ENCODE measurements around the gene AGMO. TPM values are rescaled to one million over a fixed set of nuclear protein-coding genes. Genes with fewer than 3 reads are reported as not detected.

The AGMO gene
- polyA plus RNA-seq, 2 of the 4 experiments (the other 2 are of a cell fraction) = 2.6 to 7.9 TPM

DNA sequence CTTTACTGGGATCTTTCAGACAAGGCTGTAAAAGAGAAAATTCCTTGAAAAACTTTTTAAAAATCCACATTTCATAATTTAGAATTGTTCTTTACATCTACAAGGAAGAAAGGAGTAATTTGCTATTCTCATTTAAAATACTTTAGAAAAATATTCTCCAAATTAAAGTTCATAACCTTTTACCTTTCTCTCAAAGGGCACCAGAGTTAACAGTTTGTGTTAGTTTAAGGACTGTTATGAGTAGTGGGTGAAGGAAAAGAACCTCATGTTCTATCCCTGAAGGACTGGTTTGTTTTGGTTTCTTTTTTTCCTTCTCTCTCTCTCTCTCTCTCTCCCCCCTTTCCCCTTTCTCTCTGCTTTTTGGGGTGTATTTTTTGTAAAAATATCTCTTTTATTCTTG is 4.1 kb downstream of the AGMO start:
- Histone ChIP-seq H3K27ac (peak overlapping the region; percentile 69 to 80; a peak in 4 of 6 replicates), H3K9me3 (no peaks in the 10 kb centered on the region), H3K4me2 (peak overlapping the region; percentile 86), H3K4me1 (peaks cover 39% of the 10 kb centered on the region), H3K4me3 (peak overlapping the region; percentile 34; the same call in 2 of the 3 replicates)
- ATAC-seq (no peak), DNase-seq (ENCODE audit: low read depth in 1 of 2, low spot score in 1 of 2) (no peak), FAIRE-seq (no peak)
- ChIA-PET CTCF (no interaction called here), POLR2A (no interaction called here)
- TF ChIP-seq, protein P1, sequence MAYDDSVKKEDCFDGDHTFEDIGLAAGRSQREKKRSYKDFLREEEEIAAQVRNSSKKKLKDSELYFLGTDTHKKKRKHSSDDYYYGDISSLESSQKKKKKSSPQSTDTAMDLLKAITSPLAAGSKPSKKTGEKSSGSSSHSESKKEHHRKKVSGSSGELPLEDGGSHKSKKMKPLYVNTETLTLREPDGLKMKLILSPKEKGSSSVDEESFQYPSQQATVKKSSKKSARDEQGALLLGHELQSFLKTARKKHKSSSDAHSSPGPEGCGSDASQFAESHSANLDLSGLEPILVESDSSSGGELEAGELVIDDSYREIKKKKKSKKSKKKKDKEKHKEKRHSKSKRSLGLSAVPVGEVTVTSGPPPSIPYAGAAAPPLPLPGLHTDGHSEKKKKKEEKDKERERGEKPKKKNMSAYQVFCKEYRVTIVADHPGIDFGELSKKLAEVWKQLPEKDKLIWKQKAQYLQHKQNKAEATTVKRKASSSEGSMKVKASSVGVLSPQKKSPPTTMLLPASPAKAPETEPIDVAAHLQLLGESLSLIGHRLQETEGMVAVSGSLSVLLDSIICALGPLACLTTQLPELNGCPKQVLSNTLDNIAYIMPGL (CRISPR knock-in tag; IDR thresholded peaks at IDR 0.05; ENCODE audit: borderline replicate concordance) = no peak
- TF ChIP-seq FOSB (CRISPR knock-in tag; IDR thresholded peaks at IDR 0.05) (no peak), HEYL (CRISPR knock-in tag; IDR thresholded peaks at IDR 0.05) (no peak), KDM1A (IDR thresholded peaks at IDR 0.05; ENCODE audit: low read depth) (no peak), RAD21 (conservative IDR thresholded peaks at IDR 0.05 in 1 of 2, IDR thresholded peaks at IDR 0.05 in 1 of 2) (no peak), POLR2AphosphoS2 (conservative IDR thresholded peaks at IDR 0.05; ENCODE audit: low read length) (no peak), MAFK (IDR thresholded peaks at IDR 0.05; ENCODE audit: partially characterized antibody) (no peak)
- TF ChIP-seq, protein P2, sequence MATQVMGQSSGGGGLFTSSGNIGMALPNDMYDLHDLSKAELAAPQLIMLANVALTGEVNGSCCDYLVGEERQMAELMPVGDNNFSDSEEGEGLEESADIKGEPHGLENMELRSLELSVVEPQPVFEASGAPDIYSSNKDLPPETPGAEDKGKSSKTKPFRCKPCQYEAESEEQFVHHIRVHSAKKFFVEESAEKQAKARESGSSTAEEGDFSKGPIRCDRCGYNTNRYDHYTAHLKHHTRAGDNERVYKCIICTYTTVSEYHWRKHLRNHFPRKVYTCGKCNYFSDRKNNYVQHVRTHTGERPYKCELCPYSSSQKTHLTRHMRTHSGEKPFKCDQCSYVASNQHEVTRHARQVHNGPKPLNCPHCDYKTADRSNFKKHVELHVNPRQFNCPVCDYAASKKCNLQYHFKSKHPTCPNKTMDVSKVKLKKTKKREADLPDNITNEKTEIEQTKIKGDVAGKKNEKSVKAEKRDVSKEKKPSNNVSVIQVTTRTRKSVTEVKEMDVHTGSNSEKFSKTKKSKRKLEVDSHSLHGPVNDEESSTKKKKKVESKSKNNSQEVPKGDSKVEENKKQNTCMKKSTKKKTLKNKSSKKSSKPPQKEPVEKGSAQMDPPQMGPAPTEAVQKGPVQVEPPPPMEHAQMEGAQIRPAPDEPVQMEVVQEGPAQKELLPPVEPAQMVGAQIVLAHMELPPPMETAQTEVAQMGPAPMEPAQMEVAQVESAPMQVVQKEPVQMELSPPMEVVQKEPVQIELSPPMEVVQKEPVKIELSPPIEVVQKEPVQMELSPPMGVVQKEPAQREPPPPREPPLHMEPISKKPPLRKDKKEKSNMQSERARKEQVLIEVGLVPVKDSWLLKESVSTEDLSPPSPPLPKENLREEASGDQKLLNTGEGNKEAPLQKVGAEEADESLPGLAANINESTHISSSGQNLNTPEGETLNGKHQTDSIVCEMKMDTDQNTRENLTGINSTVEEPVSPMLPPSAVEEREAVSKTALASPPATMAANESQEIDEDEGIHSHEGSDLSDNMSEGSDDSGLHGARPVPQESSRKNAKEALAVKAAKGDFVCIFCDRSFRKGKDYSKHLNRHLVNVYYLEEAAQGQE (IDR thresholded peaks at IDR 0.05) = no peak

DNA sequence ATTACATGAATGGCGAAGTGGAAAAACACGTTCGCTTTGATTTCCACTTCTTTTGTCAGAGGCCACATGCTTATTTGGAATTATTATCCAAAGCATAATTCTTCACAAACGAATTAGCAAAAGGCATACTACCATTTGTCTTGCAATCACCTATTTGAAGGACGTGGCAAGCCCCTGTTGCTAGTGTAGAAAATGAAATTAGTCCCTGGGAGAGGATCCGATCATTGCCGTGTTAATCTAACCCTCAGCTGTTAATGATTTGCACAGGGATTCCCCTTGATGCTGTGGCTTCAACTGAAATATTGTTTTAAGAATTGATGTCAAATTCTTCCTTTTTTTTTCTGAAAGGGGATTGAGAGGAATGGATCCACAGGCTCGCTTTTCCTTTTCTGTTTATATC is 4.6 kb downstream of the AGMO start:
- ATAC-seq = peak in 1 of 2 experiments; percentile 28; a peak in 2 of 6 replicates
- WGBS (ENCODE audit: missing lambda C conversion rate) = 6% methylated on average over 8 of the region's 8 CpGs
- ChIA-PET POLR2A (no interaction called here), CTCF (no interaction called here)
- peak; percentile 86 for FAIRE-seq
- DNase-seq (ENCODE audit: low read depth in 1 of 2, low spot score in 1 of 2) = peak; percentile 2 to 27
- TF ChIP-seq, protein P3, sequence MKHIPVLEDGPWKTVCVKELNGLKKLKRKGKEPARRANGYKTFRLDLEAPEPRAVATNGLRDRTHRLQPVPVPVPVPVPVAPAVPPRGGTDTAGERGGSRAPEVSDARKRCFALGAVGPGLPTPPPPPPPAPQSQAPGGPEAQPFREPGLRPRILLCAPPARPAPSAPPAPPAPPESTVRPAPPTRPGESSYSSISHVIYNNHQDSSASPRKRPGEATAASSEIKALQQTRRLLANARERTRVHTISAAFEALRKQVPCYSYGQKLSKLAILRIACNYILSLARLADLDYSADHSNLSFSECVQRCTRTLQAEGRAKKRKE (CRISPR knock-in tag; IDR thresholded peaks at IDR 0.05; ENCODE audit: low read depth) = no peak
- TF ChIP-seq NPAS2 (CRISPR knock-in tag; IDR thresholded peaks at IDR 0.05; ENCODE audit: borderline replicate concordance) (no peak), FOXS1 (CRISPR knock-in tag; IDR thresholded peaks at IDR 0.05) (no peak), MYC (IDR thresholded peaks at IDR 0.05; ENCODE audit: borderline replicate concordance, low read length) (no peak), BHLHE40 (IDR thresholded peaks at IDR 0.05; ENCODE audit: low read depth, low read length) (no peak), PHF8 (IDR thresholded peaks at IDR 0.05; ENCODE audit: borderline replicate concordance, low read depth) (no peak), EP300 (IDR thresholded peaks at IDR 0.05) (no peak), RARB (CRISPR knock-in tag; IDR thresholded peaks at IDR 0.05) (no peak), SMC3 (IDR thresholded peaks at IDR 0.05) (no peak), CHD4 (IDR thresholded peaks at IDR 0.05; ENCODE audit: borderline replicate concordance) (no peak), MAFK (IDR thresholded peaks at IDR 0.05; ENCODE audit: partially characterized antibody) (no peak), JUNB (IDR thresholded peaks at IDR 0.05) (no peak), MAZ (IDR thresholded peaks at IDR 0.05; ENCODE audit: borderline replicate concordance, low read depth, low read length) (no peak), HOXB13 (CRISPR knock-in tag; IDR thresholded peaks at IDR 0.05; ENCODE audit: low read depth) (no peak), ZSCAN20 (CRISPR knock-in tag; IDR thresholded peaks at IDR 0.05) (no peak), FOSL2 (IDR thresholded peaks at IDR 0.05) (no peak), FOSL2 (CRISPR knock-in tag; IDR thresholded peaks at IDR 0.05) (no peak), CBX8 (IDR thresholded peaks at IDR 0.05) (no peak)
- TF ChIP-seq, protein P4, sequence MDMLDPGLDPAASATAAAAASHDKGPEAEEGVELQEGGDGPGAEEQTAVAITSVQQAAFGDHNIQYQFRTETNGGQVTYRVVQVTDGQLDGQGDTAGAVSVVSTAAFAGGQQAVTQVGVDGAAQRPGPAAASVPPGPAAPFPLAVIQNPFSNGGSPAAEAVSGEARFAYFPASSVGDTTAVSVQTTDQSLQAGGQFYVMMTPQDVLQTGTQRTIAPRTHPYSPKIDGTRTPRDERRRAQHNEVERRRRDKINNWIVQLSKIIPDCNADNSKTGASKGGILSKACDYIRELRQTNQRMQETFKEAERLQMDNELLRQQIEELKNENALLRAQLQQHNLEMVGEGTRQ (IDR thresholded peaks at IDR 0.05) = no peak
- Histone ChIP-seq H3K4me3 (peak overlapping the region; percentile 34), H3K27ac (peak overlapping the region; percentile 79 to 80), H3K4me1 (peaks cover 38% of the 10 kb centered on the region), H3K9me3 (no peaks in the 10 kb centered on the region), H3K4me2 (peak overlapping the region; percentile 86)
